GM19351 (cell line): ENCODE data around the gene TOX3.

Experiments
- ATAC-seq: cut with Tn5 transposase; IDR thresholded peaks from one replicate; pipeline ENCODE4 v1.9.1; 2021; ENCODE audit warnings: mild to moderate bottlenecking, moderate library complexity; ENCODE audit not compliant: unreplicated experiment

TOX3 gene

GRCh38 chr16:52563767-52564611, 17.0 kb upstream of the TOX3 start:
- no peak for ATAC-seq

DNA sequence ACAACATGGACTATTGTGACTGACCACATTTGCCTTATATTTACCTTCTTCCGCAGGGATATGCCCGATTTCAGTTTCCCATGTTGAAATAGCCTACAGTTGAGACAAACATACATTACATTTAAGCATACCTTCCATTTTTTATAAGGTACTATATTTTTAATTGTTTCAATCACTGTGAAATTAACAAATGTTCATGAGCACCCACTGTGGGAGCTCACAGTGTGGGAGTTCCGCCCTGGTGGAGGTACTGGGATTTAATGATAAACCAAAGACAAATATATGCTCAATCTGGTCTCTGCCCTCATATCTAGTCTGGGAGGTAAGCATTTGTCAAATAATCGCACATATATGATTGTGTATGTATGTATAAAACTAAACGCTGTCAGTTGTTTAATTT, 15.8 kb upstream of the TOX3 start:
- ATAC-seq, result no peak

GRCh38 chr16:52561910-52562741, 15.2 kb upstream of the TOX3 start:
- ATAC-seq, result no peak

- ATAC-seq, result no peak
Observed at GRCh38 chr16:52558448-52558847, 11.5 kb upstream of the TOX3 start.

DNA sequence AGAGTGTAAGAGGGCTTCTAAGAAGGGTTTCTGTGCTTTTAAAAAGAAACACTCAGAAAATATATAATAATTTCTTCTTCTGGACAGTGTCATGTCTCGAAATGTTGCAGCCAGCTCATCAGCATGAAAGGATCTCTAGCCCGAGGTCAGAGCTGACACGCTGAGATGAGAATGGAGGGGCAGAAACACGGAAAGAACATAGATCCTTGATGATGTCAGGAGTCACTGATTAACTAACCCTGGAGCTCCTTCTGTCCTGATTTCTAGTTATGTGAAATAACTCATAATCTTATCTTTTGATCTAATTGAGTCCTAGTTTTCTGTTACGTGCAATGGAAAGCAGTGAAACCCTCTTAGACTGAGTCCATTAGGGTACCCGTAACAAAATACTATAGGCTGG, 10.3 kb upstream of the TOX3 start:
- ATAC-seq, result no peak

DNA sequence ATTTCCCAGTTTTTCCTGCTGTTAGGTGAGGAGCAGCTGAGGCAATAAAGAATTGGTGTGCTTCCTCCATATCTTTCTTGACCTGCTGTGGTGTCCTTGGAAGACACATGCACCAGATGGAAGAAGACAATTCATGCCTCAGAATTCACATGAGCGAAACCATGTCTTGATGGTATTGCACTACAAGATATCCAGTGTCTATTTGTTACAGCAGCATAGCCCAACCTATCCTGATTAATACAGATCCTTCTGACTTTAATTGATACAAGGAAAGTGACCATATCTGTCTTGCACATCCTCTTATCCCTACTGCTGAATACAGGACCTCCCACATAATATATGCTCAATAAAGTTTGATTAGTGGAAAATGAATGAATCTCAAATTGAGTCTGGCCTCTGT, 9.1 kb upstream of the TOX3 start:
- ATAC-seq, result no peak

- ATAC-seq, result no peak
Observed at GRCh38 chr16:52555572-52555971, 8.6 kb upstream of the TOX3 start.

- ATAC-seq, result no peak
Observed at GRCh38 chr16:52554334-52554733, 7.4 kb upstream of the TOX3 start.

DNA sequence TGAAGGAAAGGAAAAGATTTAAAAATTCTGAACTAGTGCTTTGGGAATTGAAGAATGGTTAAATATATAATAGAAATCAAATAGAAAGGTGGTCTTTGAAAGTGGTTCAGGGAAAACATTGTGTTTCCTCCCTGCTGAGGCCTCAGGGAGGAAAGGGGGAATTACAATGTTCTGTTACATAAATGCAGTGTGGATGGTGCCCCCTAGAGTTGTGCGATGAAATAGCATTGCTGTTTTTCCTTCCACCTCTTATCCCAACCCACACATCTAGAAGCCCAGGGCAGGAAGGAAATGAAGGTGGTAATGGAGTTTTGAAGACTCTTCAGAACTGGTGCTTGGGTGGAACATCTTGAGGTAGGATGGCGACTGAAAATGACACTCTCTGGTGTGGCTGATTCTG, 6.4 kb upstream of the TOX3 start:
- no peak for ATAC-seq

DNA sequence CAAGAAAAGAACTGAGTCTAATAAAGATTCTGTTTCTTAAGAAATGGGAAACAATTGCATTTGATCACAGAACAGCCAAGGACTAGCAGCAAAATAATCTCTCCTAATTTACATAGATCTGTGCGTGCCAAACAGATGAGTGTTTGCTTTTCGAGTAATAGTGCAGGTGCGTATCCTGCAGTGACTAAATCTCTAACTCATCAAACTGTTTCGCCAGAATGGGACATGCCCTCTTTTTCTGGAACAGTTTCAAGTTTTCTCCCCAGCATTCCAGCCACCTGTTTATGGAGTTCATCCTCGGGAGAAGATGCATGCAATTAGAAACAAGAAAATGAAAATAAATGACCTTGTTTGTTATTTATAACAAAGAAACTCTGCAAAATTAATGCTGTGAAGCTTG, 5.7 kb upstream of the TOX3 start:
- ATAC-seq, result no peak

- no peak for ATAC-seq
Observed at GRCh38 chr16:52549011-52549692, 2.2 kb upstream of the TOX3 start.

GRCh38 chr16:52548261-52549010, 1.5 kb upstream of the TOX3 start:
- ATAC-seq, result no peak

- no peak for ATAC-seq
Observed at GRCh38 chr16:52547834-52548215, 882 bp upstream of the TOX3 start.

DNA sequence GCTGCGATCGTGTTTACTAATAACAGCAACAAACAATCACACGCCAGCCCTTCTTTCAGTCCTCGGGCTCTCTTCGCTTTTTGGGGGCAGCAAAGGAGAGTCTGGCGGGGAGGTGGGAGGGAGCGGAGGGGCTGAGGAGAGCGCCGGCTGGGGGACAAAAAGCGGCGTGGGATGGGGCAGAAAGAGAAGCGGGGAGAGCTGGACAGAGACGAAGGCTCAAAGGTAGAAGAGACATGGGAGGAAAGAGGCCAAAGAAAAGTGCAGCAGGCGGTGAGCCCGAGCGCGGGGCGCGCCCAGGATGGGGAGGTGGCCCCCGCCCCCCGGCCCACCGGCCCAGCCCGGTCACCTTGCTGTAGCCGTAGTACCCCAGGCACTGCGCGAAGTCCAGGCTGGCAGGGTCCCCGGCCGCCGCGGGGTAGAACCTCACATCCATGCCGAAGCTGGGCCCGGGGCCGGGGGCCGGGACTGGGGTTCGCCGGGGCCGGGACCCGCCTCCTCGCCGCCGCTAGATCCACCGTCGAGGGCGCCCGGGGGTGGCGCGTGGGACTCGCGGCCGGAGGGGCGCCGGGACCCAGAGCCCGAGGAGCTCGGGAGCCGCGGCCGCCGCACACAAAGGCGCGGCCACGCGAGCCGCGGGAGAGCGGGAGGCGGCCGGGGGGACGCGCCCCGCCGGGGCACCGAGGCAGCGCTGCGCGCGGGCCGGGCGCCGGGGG, 496 bp downstream of the TOX3 start:
- ATAC-seq, result no peak

DNA sequence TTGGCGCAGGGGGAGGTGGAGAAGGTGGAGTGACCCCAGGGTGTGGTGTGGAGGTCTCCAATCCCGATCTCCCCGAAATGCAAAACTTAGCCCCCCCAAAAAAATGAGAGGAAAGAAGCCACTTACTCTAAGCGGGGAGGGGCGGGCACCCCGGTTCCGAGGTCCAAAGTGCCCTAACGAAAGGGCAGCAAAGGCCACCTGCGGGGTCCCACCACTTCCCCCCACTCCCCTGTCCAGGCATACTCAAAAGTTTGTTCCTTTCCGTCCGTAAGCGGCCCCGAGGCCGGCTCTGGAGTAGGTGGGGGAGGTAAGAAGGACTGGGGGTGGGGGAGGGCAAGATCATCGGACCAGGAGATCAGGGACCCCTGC, 1.1 kb downstream of the TOX3 start:
- ATAC-seq, result no peak

DNA sequence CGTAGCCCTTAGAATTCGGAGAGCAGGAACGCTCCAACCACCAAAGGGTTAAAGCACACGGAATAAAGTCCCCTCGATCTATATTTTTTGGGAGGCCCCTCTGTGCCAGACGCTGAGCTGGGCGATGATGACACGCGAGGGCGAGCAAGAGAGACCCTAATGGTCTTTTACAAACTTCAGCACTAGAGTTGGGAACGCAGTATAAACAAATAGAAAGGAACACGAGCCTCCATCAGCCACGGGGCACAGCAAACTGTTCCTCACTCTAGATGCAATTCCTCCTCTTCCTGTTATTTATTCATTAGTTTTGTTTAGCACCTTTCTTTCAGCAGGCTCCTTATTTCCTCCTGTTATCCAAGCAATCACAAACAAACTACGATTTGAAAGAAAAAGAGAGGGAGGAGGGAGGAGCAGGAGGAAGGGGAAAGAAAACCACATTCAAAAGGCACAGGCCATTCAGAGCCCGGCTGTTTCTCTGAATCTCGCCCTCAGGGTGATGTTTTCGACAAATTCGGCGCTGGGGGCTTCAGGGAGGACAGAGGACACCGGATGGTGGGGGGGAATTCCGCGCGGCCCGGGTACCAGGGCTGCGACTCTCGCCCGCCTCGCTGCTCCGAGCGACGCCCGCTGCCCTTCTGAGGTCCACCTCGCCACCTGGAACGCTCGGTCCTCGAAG, 1.6 kb downstream of the TOX3 start:
- ATAC-seq, result no peak

- ATAC-seq, result no peak
Observed at GRCh38 chr16:52544703-52545102, 2.2 kb downstream of the TOX3 start.

DNA sequence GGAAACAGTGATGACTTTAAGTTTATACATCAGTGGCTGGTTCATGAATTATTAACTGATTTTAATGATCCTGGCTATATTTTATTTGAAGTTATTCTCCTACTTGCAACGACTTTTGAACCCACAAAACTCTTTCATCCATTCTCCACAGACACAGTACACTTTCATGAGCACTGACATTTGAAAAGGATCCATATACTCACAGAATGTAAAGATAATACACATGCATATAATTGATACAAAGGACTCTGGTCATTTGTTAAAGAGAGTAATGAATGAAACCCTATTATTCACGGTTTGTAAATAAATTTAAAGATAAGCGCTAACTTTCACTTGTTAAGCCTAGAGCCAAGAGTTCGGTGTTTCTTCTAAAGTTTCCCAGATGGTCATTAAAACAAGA, 3.3 kb downstream of the TOX3 start:
- ATAC-seq, result no peak

DNA sequence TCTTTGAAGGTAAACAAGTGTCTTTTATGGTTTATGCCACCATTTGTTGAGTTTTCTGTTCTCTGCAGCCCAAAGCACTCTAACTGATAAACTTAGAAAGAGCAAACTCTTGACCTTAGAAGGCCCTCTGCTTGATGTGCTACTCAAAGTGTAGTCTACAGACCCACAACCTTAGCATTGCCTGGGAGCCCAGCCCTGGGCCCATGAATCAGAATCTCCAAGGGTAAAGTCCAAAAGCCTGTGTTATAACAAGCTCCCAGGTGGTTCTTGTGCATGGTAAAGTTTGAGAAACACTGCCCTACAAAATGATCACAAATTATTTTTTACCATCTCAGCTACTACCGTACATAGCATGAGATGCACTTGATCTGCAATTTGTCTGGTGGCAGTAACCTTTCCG, 6.0 kb downstream of the TOX3 start:
- ATAC-seq, result no peak

DNA sequence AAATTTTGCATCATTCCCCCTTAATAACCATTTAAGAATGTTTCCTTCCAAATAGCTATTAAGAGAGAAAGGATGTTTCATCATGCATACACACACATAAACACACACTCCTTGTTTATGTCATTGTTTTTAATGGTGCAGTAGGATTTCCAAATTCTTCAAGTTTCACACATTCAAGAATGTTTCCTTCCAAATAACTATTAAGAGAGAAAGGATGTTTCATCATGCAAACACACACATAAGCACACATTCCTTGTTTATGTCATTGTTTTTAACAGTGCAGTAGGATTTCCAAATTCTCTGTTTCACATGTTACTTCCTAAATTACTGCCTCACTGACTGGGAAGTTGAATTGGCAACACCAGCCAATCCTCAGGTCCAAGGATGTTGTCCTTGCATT, 7.8 kb downstream of the TOX3 start:
- no peak for ATAC-seq
